ENCODE measurements around the gene C16orf78. TPM values are rescaled to one million over a fixed set of nuclear protein-coding genes. Genes with fewer than 3 reads are reported as not detected.

Gene C16orf78
- total RNA-seq, 4 donors from 2014 or later, result not detected

DNA sequence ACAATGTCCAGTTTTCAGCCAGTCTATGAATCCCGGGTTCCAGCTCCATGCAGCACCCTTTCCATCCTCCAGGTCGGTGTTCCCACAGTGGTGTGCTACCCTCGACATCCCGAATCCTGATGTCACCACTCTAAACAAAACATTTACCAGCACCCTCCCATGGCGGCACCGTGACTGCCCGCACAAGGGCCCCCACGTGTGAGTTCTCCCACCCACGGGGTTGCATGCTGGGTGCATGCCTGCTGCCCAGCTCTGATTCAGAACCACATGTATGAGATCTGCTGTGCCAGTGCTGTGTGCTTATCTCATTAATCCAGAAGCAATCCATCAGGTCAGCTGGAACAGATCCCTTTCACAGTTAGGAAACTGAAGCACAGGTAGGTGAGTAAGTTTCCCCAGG is 57.4 kb downstream of the C16orf78 start:
- no peaks in the 10 kb centered on the region for H3K4me1 ChIP-seq
- 89% methylated on average over 8 of the region's 9 CpGs; no CpG with 5 or more reads in 1 of the 2 donors for WGBS, 2 donors (ENCODE audit: low coverage in 1 of 2)
- no peak overlapping the region for H3K27ac ChIP-seq
- peaks cover 0 to 15% (median 0%) of the 10 kb centered on the region in 3 donors for H3K9me3 ChIP-seq
- TF ChIP-seq POLR2A (IDR thresholded peaks at IDR 0.05) (no peak), EP300 (IDR thresholded peaks at IDR 0.05) (no peak), POLR2AphosphoS5 (IDR thresholded peaks at IDR 0.05) (no peak)
- TF ChIP-seq, protein P1, sequence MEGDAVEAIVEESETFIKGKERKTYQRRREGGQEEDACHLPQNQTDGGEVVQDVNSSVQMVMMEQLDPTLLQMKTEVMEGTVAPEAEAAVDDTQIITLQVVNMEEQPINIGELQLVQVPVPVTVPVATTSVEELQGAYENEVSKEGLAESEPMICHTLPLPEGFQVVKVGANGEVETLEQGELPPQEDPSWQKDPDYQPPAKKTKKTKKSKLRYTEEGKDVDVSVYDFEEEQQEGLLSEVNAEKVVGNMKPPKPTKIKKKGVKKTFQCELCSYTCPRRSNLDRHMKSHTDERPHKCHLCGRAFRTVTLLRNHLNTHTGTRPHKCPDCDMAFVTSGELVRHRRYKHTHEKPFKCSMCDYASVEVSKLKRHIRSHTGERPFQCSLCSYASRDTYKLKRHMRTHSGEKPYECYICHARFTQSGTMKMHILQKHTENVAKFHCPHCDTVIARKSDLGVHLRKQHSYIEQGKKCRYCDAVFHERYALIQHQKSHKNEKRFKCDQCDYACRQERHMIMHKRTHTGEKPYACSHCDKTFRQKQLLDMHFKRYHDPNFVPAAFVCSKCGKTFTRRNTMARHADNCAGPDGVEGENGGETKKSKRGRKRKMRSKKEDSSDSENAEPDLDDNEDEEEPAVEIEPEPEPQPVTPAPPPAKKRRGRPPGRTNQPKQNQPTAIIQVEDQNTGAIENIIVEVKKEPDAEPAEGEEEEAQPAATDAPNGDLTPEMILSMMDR (IDR thresholded peaks at IDR 0.05), result no peak
- no peak for ATAC-seq
- no peak overlapping the region for H3K4me3 ChIP-seq
- H3K36me3 ChIP-seq, result no peaks in the 10 kb centered on the region
- H3K27me3 ChIP-seq, result peaks cover 5% of the 10 kb centered on the region

DNA sequence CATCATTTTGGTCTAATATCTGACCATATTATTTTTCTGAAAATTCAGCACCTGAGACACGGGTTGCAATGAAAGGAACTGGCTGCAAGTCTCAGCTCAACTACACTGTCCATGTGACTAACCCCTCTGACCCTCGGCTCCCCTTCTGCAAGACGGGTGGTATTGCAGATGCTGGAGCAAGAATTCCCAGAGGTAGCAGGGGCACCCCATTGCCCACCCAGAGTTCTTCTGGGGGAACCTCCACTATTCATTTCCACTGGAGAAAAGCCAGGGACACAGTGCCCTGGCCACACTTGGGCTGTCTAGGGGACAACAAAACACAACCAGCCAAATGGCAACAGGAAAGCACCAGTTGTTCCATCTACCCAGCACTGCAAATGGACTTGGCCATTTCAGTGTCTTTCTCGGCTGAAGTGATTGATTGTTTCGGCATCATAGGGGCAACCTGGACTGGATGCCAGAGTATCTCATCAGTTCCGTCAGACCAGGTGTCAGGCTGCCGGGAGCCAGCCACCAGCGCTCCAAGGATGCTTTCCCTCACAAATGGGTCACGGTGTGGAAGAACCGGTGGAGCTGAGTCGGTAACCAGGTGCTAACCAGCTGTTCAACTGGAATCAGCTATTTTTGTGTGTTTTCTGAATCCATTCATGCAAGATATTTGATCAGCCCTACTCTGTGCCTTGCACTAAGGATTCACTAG is 58.1 kb downstream of the C16orf78 start:
- ATAC-seq, result no peak
- Histone ChIP-seq H3K27me3 (peaks cover 5% of the 10 kb centered on the region), H3K9me3 (peaks cover 0 to 15% (median 0%) of the 10 kb centered on the region in 3 donors), H3K27ac (no peak overlapping the region), H3K36me3 (no peaks in the 10 kb centered on the region), H3K4me1 (no peaks in the 10 kb centered on the region), H3K4me3 (no peak overlapping the region)
- TF ChIP-seq POLR2A (IDR thresholded peaks at IDR 0.05) (no peak), POLR2AphosphoS5 (IDR thresholded peaks at IDR 0.05) (no peak), EP300 (IDR thresholded peaks at IDR 0.05) (no peak)
- TF ChIP-seq, protein P1 (IDR thresholded peaks at IDR 0.05), result no peak
- WGBS, 2 donors (ENCODE audit: low coverage in 1 of 2), result 68 to 87% methylated on average over 3 to 4 of the region's 11 CpGs

DNA sequence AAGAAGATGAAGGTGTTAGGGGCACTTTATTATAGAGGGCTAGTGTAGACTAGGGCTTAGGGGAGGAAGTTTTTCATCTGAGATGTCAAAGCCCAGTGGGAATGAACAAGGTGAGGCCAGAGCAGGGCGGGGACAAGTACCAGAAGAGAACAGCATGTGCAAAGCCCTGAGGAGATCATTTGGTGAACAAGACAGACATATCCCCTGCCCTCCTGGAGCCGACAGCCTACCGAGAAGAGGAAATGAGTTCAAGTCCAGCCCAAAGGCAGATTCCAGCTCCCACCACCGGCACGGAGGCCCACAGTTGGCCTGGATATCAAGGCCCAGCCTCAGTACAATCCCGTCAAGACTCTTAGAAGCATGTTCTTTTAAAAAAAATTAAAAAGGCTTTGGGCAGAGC is 61.1 kb downstream of the C16orf78 start:
- Histone ChIP-seq H3K9me3 (no peaks in the 10 kb centered on the region), H3K36me3 (no peaks in the 10 kb centered on the region), H3K4me1 (no peaks in the 10 kb centered on the region), H3K4me3 (no peak overlapping the region), H3K27me3 (peaks cover 5% of the 10 kb centered on the region), H3K27ac (no peak overlapping the region)
- no peak for ATAC-seq
- 93 to 100% methylated on average over 3 of the region's 6 CpGs for WGBS, 2 donors (ENCODE audit: low coverage in 1 of 2)
- TF ChIP-seq, protein P1 (IDR thresholded peaks at IDR 0.05), result no peak
- TF ChIP-seq POLR2AphosphoS5 (IDR thresholded peaks at IDR 0.05) (no peak), POLR2A (IDR thresholded peaks at IDR 0.05) (no peak)

DNA sequence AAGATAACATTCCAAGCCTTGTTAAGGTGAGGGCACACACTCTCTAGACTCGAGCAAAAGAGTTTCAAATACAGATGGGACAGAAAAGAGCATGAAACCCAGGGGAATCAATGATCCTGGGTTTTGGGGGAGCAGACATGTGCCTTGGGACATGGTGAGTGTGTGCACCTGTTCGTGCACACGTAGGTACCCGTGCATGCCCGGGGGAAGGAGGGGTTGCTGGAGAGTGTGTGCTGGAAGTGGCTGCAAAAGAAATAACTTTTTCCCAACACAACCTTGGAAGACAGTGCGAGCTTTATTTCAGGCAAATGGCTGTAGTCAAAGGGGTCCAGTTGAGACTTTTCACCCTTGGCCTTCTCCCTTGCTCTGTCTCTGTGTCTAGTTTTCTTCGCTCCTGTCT is 62.6 kb downstream of the C16orf78 start:
- Histone ChIP-seq H3K4me3 (no peak overlapping the region), H3K9me3 (no peaks in the 10 kb centered on the region), H3K36me3 (no peaks in the 10 kb centered on the region), H3K27me3 (peaks cover 7% of the 10 kb centered on the region), H3K4me1 (peaks cover 0 to 7% (median 0%) of the 10 kb centered on the region in 3 donors), H3K27ac (no peak overlapping the region)
- TF ChIP-seq, protein P1 (IDR thresholded peaks at IDR 0.05), result no peak
- TF ChIP-seq EP300 (IDR thresholded peaks at IDR 0.05) (no peak), POLR2AphosphoS5 (IDR thresholded peaks at IDR 0.05) (no peak), POLR2A (IDR thresholded peaks at IDR 0.05) (no peak)
- ATAC-seq, result no peak
- 81 to 92% methylated on average over 4 to 7 of the region's 7 CpGs for WGBS, 2 donors (ENCODE audit: low coverage in 1 of 2)

DNA sequence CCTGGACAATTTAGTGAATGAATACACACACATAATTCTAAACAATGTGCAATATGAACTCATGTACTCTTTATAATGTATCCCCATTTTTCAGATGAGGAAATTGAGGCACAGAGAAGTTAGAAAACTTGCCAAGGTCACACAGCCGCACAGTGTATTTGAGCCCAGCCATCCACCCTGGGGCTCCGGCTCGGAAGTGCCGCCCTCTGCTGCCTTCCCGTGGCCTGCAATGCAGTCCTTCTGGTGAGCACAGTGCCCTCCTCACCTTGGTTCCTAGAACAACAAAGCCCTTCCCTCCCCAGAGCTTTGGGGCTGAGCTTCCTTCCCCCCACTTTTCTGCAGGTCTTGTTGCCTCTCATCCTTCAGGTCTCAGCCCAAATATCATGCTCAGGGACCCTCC is 63.7 kb downstream of the C16orf78 start:
- no peak overlapping the region for H3K4me3 ChIP-seq
- ATAC-seq, result no peak
- H3K9me3 ChIP-seq, result no peaks in the 10 kb centered on the region
- peaks cover 17% of the 10 kb centered on the region for H3K27me3 ChIP-seq
- 76% methylated on average over 5 of the region's 5 CpGs; no CpG with 5 or more reads in 1 of the 2 donors for WGBS, 2 donors (ENCODE audit: low coverage in 1 of 2)
- no peaks in the 10 kb centered on the region for H3K36me3 ChIP-seq
- TF ChIP-seq POLR2A (IDR thresholded peaks at IDR 0.05) (no peak), POLR2AphosphoS5 (IDR thresholded peaks at IDR 0.05) (no peak), EP300 (IDR thresholded peaks at IDR 0.05) (no peak)
- TF ChIP-seq, protein P1 (IDR thresholded peaks at IDR 0.05), result no peak
- H3K27ac ChIP-seq, result no peak overlapping the region
- peaks cover 0 to 13% (median 0%) of the 10 kb centered on the region in 3 donors for H3K4me1 ChIP-seq

Data from gastroesophageal sphincter (tissue), 4 donors.